Liver (tissue), 3 donors: ENCODE data around the gene SLC12A9.

Experiments
- CTCF ChIP-seq: fragments of 150-350 bp; IDR thresholded peaks from 2 replicates; pipeline ENCODE4 v1.5.1; 2017; ENCODE audit warnings: improper control_type of control experiment, low read depth, low read length; ENCODE audit not compliant: missing input control
- HNF4G ChIP-seq: IDR thresholded peaks from 2 replicates; pipeline ENCODE4 v1.6.1; 2016; ENCODE audit warnings: antibody characterized with exemption
- JUND ChIP-seq, 2 donors: IDR thresholded peaks; 2 replicates each; pipeline ENCODE4 v1.6.1; 2016; ENCODE audit warnings: antibody characterized with exemption in 2 of 2
- TF ChIP-seq, protein P1 (sequence below): IDR thresholded peaks from 2 replicates; pipeline ENCODE4 v1.6.1; 2016; ENCODE audit warnings: antibody characterized with exemption, mild to moderate bottlenecking
- donor health status: healthy.
- donor health status: healthy.

- TF ChIP-seq CTCF: no peak
- no peak for TF ChIP-seq JUND (IDR thresholded peaks at IDR 0.05)
- TF ChIP-seq, protein P1, sequence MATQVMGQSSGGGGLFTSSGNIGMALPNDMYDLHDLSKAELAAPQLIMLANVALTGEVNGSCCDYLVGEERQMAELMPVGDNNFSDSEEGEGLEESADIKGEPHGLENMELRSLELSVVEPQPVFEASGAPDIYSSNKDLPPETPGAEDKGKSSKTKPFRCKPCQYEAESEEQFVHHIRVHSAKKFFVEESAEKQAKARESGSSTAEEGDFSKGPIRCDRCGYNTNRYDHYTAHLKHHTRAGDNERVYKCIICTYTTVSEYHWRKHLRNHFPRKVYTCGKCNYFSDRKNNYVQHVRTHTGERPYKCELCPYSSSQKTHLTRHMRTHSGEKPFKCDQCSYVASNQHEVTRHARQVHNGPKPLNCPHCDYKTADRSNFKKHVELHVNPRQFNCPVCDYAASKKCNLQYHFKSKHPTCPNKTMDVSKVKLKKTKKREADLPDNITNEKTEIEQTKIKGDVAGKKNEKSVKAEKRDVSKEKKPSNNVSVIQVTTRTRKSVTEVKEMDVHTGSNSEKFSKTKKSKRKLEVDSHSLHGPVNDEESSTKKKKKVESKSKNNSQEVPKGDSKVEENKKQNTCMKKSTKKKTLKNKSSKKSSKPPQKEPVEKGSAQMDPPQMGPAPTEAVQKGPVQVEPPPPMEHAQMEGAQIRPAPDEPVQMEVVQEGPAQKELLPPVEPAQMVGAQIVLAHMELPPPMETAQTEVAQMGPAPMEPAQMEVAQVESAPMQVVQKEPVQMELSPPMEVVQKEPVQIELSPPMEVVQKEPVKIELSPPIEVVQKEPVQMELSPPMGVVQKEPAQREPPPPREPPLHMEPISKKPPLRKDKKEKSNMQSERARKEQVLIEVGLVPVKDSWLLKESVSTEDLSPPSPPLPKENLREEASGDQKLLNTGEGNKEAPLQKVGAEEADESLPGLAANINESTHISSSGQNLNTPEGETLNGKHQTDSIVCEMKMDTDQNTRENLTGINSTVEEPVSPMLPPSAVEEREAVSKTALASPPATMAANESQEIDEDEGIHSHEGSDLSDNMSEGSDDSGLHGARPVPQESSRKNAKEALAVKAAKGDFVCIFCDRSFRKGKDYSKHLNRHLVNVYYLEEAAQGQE: no peak
- no peak for TF ChIP-seq HNF4G
Measured at GRCh38 chr7:100826514-100827329, 25.8 kb upstream of the SLC12A9 start.
